Fibroblast of lung (primary cell): Measurements from ENCODE around the gene KDM2B. TPM values are rescaled to one million over a fixed set of nuclear protein-coding genes. Genes with fewer than 3 reads are reported as not detected.

ENCODE experiments used
- DNase-seq, 2 donors: peaks; one replicate each; pipeline versions ENCODE4 v3.0.0 to v3.0.0-alpha.2; 2010; ENCODE audit warnings: low read depth in 2 of 2
- H2AFZ ChIP-seq: 2 replicates; pipeline ENCODE4 v1.5.1; 2012; ENCODE audit warnings: low read length, control low read depth, inconsistent platforms
- H3K27ac ChIP-seq: 2 replicates; pipeline ENCODE4 v1.5.1; 2011; ENCODE audit warnings: low read length, control low read depth; ENCODE audit not compliant: insufficient read depth
- H3K27me3 ChIP-seq: 2 replicates; pipeline ENCODE4 v1.5.1; 2011; ENCODE audit warnings: mild to moderate bottlenecking, low read length; ENCODE audit not compliant: control insufficient read depth, insufficient read depth
- H3K36me3 ChIP-seq: 2 replicates; pipeline ENCODE4 v1.5.1; 2011; ENCODE audit warnings: low read length; ENCODE audit not compliant: control insufficient read depth, insufficient read depth
- H3K4me1 ChIP-seq: 2 replicates; pipeline ENCODE4 v1.5.1; 2011; ENCODE audit warnings: low read length; ENCODE audit not compliant: control insufficient read depth, insufficient read depth; ENCODE audit errors: extremely low read depth
- H3K4me2 ChIP-seq: 2 replicates; pipeline ENCODE4 v1.5.1; 2011; ENCODE audit warnings: low read length, control low read depth; ENCODE audit not compliant: insufficient read depth; ENCODE audit errors: extremely low read depth
- H3K4me3 ChIP-seq, 4 experiments: fragments of 200-600 bp in 1 of 4; sonication (generic) in 1 of 4; replicated peaks in 1 of 4; 2 replicates each; pipeline ENCODE4 v1.5.1; 2011 to 2016; ENCODE audit warnings: low read length in 4 of 4, low read depth in 3 of 4, mild to moderate bottlenecking in 3 of 4, control low read depth in 2 of 4, inconsistent platforms in 1 of 4, mixed read lengths in 1 of 4; ENCODE audit not compliant: insufficient read depth in 1 of 4; ENCODE audit errors: control extremely low read depth in 1 of 4
- H3K79me2 ChIP-seq: 2 replicates; pipeline ENCODE4 v1.5.1; 2012; ENCODE audit warnings: mild to moderate bottlenecking, low read length, inconsistent platforms; ENCODE audit not compliant: control insufficient read depth, insufficient read depth
- H3K9ac ChIP-seq: 2 replicates; pipeline ENCODE4 v1.5.1; 2011; ENCODE audit warnings: mild to moderate bottlenecking, low read length, control low read depth; ENCODE audit not compliant: insufficient read depth
- H3K9me3 ChIP-seq: 2 replicates; pipeline ENCODE4 v1.5.1; 2012; ENCODE audit warnings: low read depth, low read length; ENCODE audit not compliant: control insufficient read depth, insufficient read depth
- H4K20me1 ChIP-seq: 2 replicates; pipeline ENCODE4 v1.5.1; 2011; ENCODE audit warnings: low read length; ENCODE audit not compliant: control insufficient read depth, insufficient read depth; ENCODE audit errors: extremely low read depth
- CTCF ChIP-seq, 2 donors: IDR thresholded peaks in 1 of 2; conservative IDR thresholded peaks in 1 of 2; 1 replicate in 1 of 2; 2 replicates in 1 of 2; pipeline ENCODE4 v1.5.1; 2011 to 2012; ENCODE audit warnings: low read length in 2 of 2, control low read depth in 1 of 2, inconsistent platforms in 1 of 2, low read depth in 1 of 2, mild to moderate bottlenecking in 1 of 2
- EZH2 ChIP-seq: IDR thresholded peaks from 2 replicates; pipeline ENCODE4 v1.5.1; 2012; ENCODE audit warnings: low read length, control low read depth, mild to moderate bottlenecking; ENCODE audit errors: missing control alignments
- polyA plus RNA-seq, 2 donors: library from polyadenylated mRNA; depleted of rRNA in 1 of 2; stranded (reverse) in 1 of 2; unstranded in 1 of 2; fragments of >200 nt; gene quantifications; 2 replicates each; pipeline ENCODE4 v1.2.1, GENCODE V29; 2011 to 2012; ENCODE audit warnings: missing spikeins in 1 of 2
- total RNA-seq: library from RNA; depleted of rRNA; stranded (reverse); fragments of >200 nt; gene quantifications from 2 replicates; pipeline ENCODE4 v1.2.1, GENCODE V29; 2014

KDM2B gene
- total and polyA plus RNA-seq, 2 donors (not counting 1 experiment from before 2014, with no cell fraction given): 9.8 to 21.6 TPM

GRCh38 chr12:121432740-121433480 lies 147.9 kb downstream of the KDM2B start:
- H3K4me3 ChIP-seq: no peak overlapping the region
- TF ChIP-seq CTCF (conservative IDR thresholded peaks at IDR 0.05 in 1 of 2, IDR thresholded peaks at IDR 0.05 in 1 of 2; ENCODE audit: low read depth in 1 of 2, low read length in 2 of 2) (no peak), EZH2 (no peak)
- DNase-seq: no peak
- no peaks in the 10 kb centered on the region for H4K20me1 ChIP-seq
- no peaks in the 10 kb centered on the region for H3K79me2 ChIP-seq
- no peak overlapping the region for H3K4me2 ChIP-seq
- H3K4me1 ChIP-seq: no peaks in the 10 kb centered on the region
- no peaks in the 10 kb centered on the region for H3K9me3 ChIP-seq
- no peak overlapping the region for H2AFZ ChIP-seq
- no peaks in the 10 kb centered on the region for H3K27me3 ChIP-seq
- peaks cover 19% of the 10 kb centered on the region for H3K36me3 ChIP-seq
- H3K9ac ChIP-seq: no peak overlapping the region
- no peak overlapping the region for H3K27ac ChIP-seq

GRCh38 chr12:121430833-121431415 lies 149.9 kb downstream of the KDM2B start:
- no peak for DNase-seq
- no peaks in the 10 kb centered on the region for H3K27me3 ChIP-seq

GRCh38 chr12:121428883-121429282 lies 151.9 kb downstream of the KDM2B start:
- TF ChIP-seq CTCF (conservative IDR thresholded peaks at IDR 0.05 in 1 of 2, IDR thresholded peaks at IDR 0.05 in 1 of 2; ENCODE audit: low read depth in 1 of 2, low read length in 2 of 2) (no peak), EZH2 (no peak)

More at GRCh38 chr12:121430833-121431415, 149.9 kb downstream of the KDM2B start:
- Histone ChIP-seq H3K4me1 (no peaks in the 10 kb centered on the region), H3K4me2 (no peak overlapping the region), H3K9me3 (no peaks in the 10 kb centered on the region), H3K79me2 (no peaks in the 10 kb centered on the region), H3K27ac (no peak overlapping the region), H3K36me3 (peaks cover 22% of the 10 kb centered on the region), H3K9ac (no peak overlapping the region), H2AFZ (no peak overlapping the region), H3K4me3 (no peak overlapping the region), H4K20me1 (no peaks in the 10 kb centered on the region)
- no peak for TF ChIP-seq CTCF (conservative IDR thresholded peaks at IDR 0.05 in 1 of 2, IDR thresholded peaks at IDR 0.05 in 1 of 2; ENCODE audit: low read depth in 1 of 2, low read length in 2 of 2)
- TF ChIP-seq EZH2: no peak

More at GRCh38 chr12:121428883-121429282, 151.9 kb downstream of the KDM2B start:
- Histone ChIP-seq H3K27me3 (no peaks in the 10 kb centered on the region), H3K27ac (no peak overlapping the region), H3K36me3 (peaks cover 25% of the 10 kb centered on the region), H3K4me2 (no peak overlapping the region), H2AFZ (no peak overlapping the region), H3K9ac (no peak overlapping the region), H4K20me1 (no peaks in the 10 kb centered on the region), H3K79me2 (no peaks in the 10 kb centered on the region), H3K9me3 (no peaks in the 10 kb centered on the region), H3K4me3 (no peak overlapping the region), H3K4me1 (no peaks in the 10 kb centered on the region)
- DNase-seq: no peak
